Ishikawa (cell line): Measurements from ENCODE around the gene ERP44.

Experiments
- CEBPB ChIP-seq: IDR thresholded peaks from 2 replicates; pipeline ENCODE4 v1.6.1; 2012
- CREB1 ChIP-seq: IDR thresholded peaks from 2 replicates; pipeline ENCODE4 v1.6.1; 2012; ENCODE audit warnings: low read depth
- EGR1 ChIP-seq: IDR thresholded peaks from 2 replicates; pipeline ENCODE4 v1.6.1; 2012
- EP300 ChIP-seq: IDR thresholded peaks from 2 replicates; pipeline ENCODE4 v1.6.1; 2012; ENCODE audit warnings: borderline replicate concordance
- FOXM1 ChIP-seq: IDR thresholded peaks from 2 replicates; pipeline ENCODE4 v1.6.1; 2012; ENCODE audit warnings: low read depth, borderline replicate concordance
- NFIC ChIP-seq: IDR thresholded peaks from 2 replicates; pipeline ENCODE4 v1.6.1; 2012
- RAD21 ChIP-seq: IDR thresholded peaks from 2 replicates; pipeline ENCODE4 v1.6.1; 2012; ENCODE audit warnings: low read depth
- TAF1 ChIP-seq: IDR thresholded peaks from 2 replicates; pipeline ENCODE4 v1.6.1; 2012; ENCODE audit warnings: low read depth, mild to moderate bottlenecking
- TCF12 ChIP-seq: IDR thresholded peaks from 2 replicates; pipeline ENCODE4 v1.6.1; 2012; ENCODE audit warnings: low read depth
- TEAD4 ChIP-seq: IDR thresholded peaks from 2 replicates; pipeline ENCODE4 v1.6.1; 2012
- YY1 ChIP-seq: IDR thresholded peaks from 2 replicates; pipeline ENCODE4 v1.6.1; 2012; ENCODE audit warnings: low read depth
- ZBTB7A ChIP-seq: IDR thresholded peaks from 2 replicates; pipeline ENCODE4 v1.6.1; 2012; ENCODE audit warnings: low read depth
- TF ChIP-seq, protein P1 (sequence below): IDR thresholded peaks from 2 replicates; pipeline ENCODE4 v1.6.1; 2012
- TF ChIP-seq, protein P2 (sequence below): IDR thresholded peaks from 2 replicates; pipeline ENCODE4 v1.6.1; 2012; ENCODE audit warnings: low read depth, mild to moderate bottlenecking
- TF ChIP-seq, protein P3 (sequence below): IDR thresholded peaks from 2 replicates; pipeline ENCODE4 v1.6.1; 2012

ERP44 gene

DNA sequence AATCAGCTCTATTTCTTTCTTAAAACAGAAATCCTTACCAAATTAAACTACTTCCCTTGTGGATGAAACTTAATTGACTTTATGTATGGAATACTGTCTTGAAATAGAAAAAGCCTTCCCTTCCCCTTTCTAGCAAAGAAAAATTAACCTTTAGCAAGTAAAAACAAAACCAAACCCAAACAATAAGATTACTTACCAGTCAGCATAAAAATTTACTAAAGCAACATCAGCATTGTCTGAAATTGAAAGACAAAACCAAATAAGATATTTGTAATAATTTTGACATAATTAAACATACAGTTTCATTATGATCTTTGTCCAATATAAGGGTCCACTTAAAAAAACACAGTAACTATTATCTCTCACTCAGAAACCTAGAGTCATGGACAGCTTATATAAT, 41.2 kb downstream of the ERP44 start:
- TF ChIP-seq CEBPB (no peak), TAF1 (no peak), TCF12 (no peak), EP300 (no peak), NFIC (no peak), EGR1 (no peak), RAD21 (no peak), TEAD4 (no peak), YY1 (no peak), FOXM1 (no peak), ZBTB7A (no peak), CREB1 (no peak)
- TF ChIP-seq, protein P1, sequence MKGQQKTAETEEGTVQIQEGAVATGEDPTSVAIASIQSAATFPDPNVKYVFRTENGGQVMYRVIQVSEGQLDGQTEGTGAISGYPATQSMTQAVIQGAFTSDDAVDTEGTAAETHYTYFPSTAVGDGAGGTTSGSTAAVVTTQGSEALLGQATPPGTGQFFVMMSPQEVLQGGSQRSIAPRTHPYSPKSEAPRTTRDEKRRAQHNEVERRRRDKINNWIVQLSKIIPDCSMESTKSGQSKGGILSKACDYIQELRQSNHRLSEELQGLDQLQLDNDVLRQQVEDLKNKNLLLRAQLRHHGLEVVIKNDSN, result no peak
- TF ChIP-seq, protein P2, sequence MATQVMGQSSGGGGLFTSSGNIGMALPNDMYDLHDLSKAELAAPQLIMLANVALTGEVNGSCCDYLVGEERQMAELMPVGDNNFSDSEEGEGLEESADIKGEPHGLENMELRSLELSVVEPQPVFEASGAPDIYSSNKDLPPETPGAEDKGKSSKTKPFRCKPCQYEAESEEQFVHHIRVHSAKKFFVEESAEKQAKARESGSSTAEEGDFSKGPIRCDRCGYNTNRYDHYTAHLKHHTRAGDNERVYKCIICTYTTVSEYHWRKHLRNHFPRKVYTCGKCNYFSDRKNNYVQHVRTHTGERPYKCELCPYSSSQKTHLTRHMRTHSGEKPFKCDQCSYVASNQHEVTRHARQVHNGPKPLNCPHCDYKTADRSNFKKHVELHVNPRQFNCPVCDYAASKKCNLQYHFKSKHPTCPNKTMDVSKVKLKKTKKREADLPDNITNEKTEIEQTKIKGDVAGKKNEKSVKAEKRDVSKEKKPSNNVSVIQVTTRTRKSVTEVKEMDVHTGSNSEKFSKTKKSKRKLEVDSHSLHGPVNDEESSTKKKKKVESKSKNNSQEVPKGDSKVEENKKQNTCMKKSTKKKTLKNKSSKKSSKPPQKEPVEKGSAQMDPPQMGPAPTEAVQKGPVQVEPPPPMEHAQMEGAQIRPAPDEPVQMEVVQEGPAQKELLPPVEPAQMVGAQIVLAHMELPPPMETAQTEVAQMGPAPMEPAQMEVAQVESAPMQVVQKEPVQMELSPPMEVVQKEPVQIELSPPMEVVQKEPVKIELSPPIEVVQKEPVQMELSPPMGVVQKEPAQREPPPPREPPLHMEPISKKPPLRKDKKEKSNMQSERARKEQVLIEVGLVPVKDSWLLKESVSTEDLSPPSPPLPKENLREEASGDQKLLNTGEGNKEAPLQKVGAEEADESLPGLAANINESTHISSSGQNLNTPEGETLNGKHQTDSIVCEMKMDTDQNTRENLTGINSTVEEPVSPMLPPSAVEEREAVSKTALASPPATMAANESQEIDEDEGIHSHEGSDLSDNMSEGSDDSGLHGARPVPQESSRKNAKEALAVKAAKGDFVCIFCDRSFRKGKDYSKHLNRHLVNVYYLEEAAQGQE, result no peak
- TF ChIP-seq, protein P3, sequence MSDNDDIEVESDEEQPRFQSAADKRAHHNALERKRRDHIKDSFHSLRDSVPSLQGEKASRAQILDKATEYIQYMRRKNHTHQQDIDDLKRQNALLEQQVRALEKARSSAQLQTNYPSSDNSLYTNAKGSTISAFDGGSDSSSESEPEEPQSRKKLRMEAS, result no peak

DNA sequence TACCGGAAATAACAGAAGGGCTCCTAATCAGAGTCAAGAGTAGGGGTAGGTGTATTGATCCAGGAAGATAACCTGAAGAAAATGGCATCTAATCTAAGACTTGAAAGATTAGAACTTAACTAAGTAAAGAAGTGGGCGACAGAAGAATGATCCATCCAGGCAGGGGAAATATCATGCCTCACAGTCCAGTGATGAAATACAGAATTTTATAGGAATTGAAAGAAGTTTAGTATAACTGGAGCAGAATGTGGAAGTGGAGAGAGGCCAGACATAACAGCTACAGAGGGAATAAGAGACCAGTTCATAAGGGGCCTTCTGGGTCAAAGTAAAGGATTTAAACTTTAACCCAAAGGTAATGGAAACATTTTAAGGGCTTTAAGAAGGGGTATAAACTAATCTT, 42.2 kb downstream of the ERP44 start:
- TF ChIP-seq RAD21 (no peak), TAF1 (no peak)

DNA sequence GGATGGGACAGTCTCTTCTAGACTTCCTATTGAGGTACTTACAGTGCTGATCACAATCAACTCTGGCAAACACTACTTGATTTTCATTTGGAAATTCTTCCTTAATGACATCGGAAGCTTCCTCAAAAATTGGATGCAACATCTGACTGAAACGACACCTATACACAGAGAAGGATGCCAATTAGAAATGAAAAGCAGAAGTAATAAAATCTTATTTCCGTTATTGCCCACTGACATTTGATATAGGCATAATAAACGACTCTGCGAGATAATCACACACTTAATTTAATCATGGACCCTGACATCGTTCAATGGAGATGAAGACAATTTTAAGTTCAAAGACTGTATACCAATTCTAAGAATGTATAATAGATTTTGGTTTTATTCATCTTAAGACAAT, 46.4 kb downstream of the ERP44 start:
- no peak for TF ChIP-seq TAF1
- TF ChIP-seq NFIC, result no peak
- TF ChIP-seq TEAD4, result no peak
- no peak for TF ChIP-seq EP300
- TF ChIP-seq CEBPB, result no peak
- TF ChIP-seq, protein P3, result no peak
- no peak for TF ChIP-seq ZBTB7A
- TF ChIP-seq TCF12, result no peak
- TF ChIP-seq YY1, result no peak

DNA sequence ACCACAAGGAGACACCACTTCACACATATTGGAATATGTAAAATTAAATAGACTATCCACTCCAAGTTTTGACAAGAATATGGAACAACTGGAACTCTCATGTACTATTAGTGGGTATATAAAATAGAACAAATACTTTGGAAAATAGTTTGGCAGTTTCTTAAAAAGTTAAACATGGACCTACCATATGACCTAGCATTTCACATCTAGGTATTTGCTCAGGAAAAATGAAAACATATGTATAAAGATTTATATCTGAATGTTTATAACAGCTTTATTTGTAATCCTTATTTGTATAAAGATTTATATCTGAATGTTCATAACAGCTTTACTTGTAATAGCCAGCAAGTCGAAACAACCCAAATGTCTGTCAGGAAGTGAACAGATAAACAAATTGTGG, 49.2 kb downstream of the ERP44 start:
- no peak for TF ChIP-seq CREB1
- no peak for TF ChIP-seq YY1
- TF ChIP-seq CEBPB, result no peak
- no peak for TF ChIP-seq TEAD4
- no peak for TF ChIP-seq ZBTB7A
- TF ChIP-seq EP300, result no peak

DNA sequence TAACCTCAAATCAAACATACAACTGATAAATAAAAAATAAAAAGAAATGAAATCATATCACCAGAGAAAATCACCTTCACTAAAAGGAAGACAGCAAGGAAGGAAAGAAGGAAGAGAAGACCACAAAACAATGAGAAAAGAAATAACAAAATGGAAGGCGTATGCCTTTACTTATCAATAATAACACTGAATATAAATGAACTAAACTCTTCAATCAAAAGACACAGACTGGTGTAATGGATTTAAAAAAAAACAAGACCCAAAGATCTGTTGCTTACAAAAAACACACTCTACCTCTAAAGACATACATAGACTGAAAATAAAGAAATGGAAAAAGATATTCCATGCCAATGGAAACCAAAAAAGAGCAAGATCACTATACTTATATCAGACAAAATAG, 60.3 kb downstream of the ERP44 start:
- TF ChIP-seq NFIC (no peak), FOXM1 (no peak), EP300 (no peak), RAD21 (no peak), CREB1 (no peak), TAF1 (no peak), ZBTB7A (no peak), CEBPB (no peak), TCF12 (no peak), TEAD4 (no peak), YY1 (no peak), EGR1 (no peak)
- TF ChIP-seq, protein P3, result no peak
- TF ChIP-seq, protein P1, result no peak
- TF ChIP-seq, protein P2, result no peak

DNA sequence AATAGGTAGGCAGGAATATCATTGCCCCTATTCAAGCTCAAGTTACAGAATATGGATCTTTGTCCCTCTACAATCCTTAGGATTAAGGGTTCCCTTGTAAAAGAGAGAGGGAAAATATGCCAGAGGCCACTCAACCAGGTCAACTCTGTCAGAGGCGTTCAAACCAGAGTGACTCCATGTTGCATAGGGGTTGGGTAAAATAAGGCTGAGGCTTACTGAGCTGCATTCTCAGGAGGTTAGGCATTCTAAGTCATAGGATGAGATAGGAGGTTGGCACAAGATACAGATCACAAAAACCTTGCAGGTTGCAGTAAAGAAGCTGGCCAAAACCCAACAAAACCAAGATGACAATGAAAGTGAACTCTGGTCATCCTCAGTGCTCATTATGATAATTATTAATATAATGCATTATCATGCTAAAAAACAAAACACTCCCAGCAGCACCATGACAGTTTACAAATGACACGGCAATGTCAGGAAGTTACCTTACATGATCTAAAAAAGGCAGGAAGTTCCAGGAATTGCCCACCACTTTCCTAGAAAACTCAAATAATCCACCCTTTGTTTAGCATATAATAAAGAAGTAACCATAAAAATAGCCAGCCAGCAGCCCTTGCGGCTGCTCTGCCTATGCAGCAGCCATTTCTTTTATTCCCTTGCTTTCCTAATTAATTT, 64.8 kb downstream of the ERP44 start:
- TF ChIP-seq TCF12 (no peak), EP300 (no peak), TAF1 (no peak), NFIC (no peak), TEAD4 (no peak), YY1 (no peak), FOXM1 (no peak), EGR1 (no peak), CREB1 (no peak), CEBPB (no peak)
- TF ChIP-seq, protein P2, result no peak
